Upper lobe of left lung (tissue), 6 donors: ENCODE measurements around the gene CDHR5. TPM values are rescaled to one million over a fixed set of nuclear protein-coding genes. Genes with fewer than 3 reads are reported as not detected.

Experiments
- ATAC-seq, 2 donors: fragments of 200-7000 bp; cut with Tn5 transposase; one replicate each; pipeline ENCODE4 v1.9.1; 2022; ENCODE audit warnings: mild to moderate bottlenecking in 2 of 2, moderate library complexity in 2 of 2; ENCODE audit not compliant: low FRiP score in 2 of 2
- DNase-seq, 2 donors: peaks; one replicate each; pipeline ENCODE4 v3.0.0-alpha.2; 2019 to 2020
- H3K27ac ChIP-seq, 4 donors: fragments of 200-600 bp; sonication (generic); one replicate each; pipeline ENCODE4 v1.5.1; 2016 to 2019
- H3K27me3 ChIP-seq, 4 donors: fragments of 200-600 bp; sonication (generic); one replicate each; pipeline ENCODE4 v1.5.1; 2017 to 2019
- H3K36me3 ChIP-seq, 4 donors: fragments of 200-600 bp; sonication (generic); one replicate each; pipeline ENCODE4 v1.5.1; 2016 to 2019
- H3K4me1 ChIP-seq, 4 donors: fragments of 200-600 bp; sonication (generic); one replicate each; pipeline ENCODE4 v1.5.1; 2018 to 2019
- H3K4me3 ChIP-seq, 4 donors: fragments of 200-600 bp; sonication (generic); one replicate each; pipeline ENCODE4 v1.5.1; 2017 to 2019; ENCODE audit warnings: mild to moderate bottlenecking in 2 of 4, moderate library complexity in 1 of 4
- H3K9me3 ChIP-seq, 4 donors: fragments of 200-600 bp; sonication (generic); one replicate each; pipeline ENCODE4 v1.5.1; 2018 to 2019
- EP300 ChIP-seq, 4 donors: sonication (generic); formaldehyde crosslinking; IDR thresholded peaks; one replicate each; pipeline ENCODE4 v1.5.1; 2017; ENCODE audit warnings: antibody characterized with exemption in 4 of 4, control low read depth in 2 of 4
- POLR2A ChIP-seq, 4 donors: fragments of 450-650 bp; IDR thresholded peaks; one replicate each; pipeline ENCODE4 v1.5.1; 2016 to 2017; ENCODE audit warnings: antibody characterized with exemption in 4 of 4, mild to moderate bottlenecking in 2 of 4
- POLR2AphosphoS5 ChIP-seq, 2 donors: sonication (generic); formaldehyde crosslinking; IDR thresholded peaks; one replicate each; pipeline ENCODE4 v1.5.1; 2017; ENCODE audit warnings: antibody characterized with exemption in 2 of 2
- WGBS, 2 donors: methylation state at CpG; one replicate each; pipeline ENCODE4 v1.1.5; 2017 to 2018; 5-methylcytosine and 5-hydroxymethylcytosine counted together
- total RNA-seq, 6 donors: library from RNA; depleted of rRNA in 4 of 6; stranded (reverse); fragments of >200 nt in 4 of 6; gene quantifications; one replicate each; pipeline versions ENCODE4 v1.1.0 to v1.2.1, GENCODE V29; 2016 to 2021
- TF ChIP-seq, protein P1 (sequence below), 6 experiments: fragments of 450-650 bp in 4 of 6; fragments of 200-600 bp in 2 of 6; sonication (generic) in 2 of 6; IDR thresholded peaks; one replicate each; pipeline ENCODE4 v1.5.1; 2016 to 2019; ENCODE audit warnings: antibody characterized with exemption in 6 of 6
- donor health status: DM: no; HTN: no; CAD: no; lungs with moderate emphysema.
- donor health status: DM: no; HTN: yes; CAD: no; lungs with severe emphysema.

CDHR5 gene
- total RNA-seq, 6 donors from 2014 or later = 0.40 TPM; not detected in 5

DNA sequence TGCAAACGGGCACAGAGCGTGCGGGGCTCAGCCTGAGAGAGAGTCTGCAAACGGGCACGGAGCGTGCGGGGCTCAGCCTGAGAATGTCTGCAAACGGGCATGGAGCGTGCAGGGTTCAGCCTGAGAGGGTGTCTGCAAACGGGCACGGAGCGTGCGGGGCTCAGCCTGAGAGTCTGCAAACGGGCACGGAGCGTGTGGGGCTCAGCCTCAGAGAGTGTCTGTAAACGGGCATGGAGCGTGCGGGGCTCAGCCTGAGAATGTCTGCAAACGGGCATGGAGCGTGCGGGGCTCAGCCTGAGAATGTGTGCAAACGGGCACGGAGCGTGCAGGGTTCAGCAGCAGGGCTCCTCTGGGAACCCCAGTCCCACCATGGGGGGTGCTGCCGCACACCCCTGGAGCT, 35.0 kb downstream of the CDHR5 start:
- no peak for ATAC-seq
- H3K36me3 ChIP-seq = peaks cover 17 to 86% (median 74%) of the 10 kb centered on the region in 4 donors

DNA sequence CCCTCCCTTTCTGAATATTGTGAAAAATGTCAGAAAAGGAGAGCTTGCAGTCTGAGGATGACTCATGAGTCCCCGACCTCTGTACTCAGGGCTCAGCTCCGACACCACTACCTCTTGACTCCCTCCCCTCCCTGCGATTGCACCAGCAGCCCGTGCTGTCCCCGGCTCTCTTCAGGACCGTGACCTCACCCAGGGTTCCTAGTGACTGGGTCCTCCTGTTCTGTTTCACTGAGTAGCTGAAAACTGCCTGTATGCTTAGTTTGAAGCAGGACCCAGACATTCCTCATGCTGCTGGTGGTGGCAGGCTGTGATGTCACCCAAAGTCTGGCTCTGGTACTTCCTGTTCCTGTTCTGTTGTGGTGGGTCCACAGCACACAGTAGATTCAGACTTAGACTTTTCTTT, 36.8 kb downstream of the CDHR5 start:
- 63 to 66% methylated on average over 6 of the region's 6 CpGs for WGBS, 2 donors
- H3K4me3 ChIP-seq = no peak overlapping the region
- H3K36me3 ChIP-seq = peaks cover 7 to 82% (median 70%) of the 10 kb centered on the region in 4 donors
- H3K4me1 ChIP-seq = peaks cover 0 to 11% (median 4%) of the 10 kb centered on the region in 4 donors
- no peaks in the 10 kb centered on the region for H3K9me3 ChIP-seq
- no peaks in the 10 kb centered on the region for H3K27me3 ChIP-seq
- H3K27ac ChIP-seq = peak overlapping the region; percentile 19 to 67 (median 60)
- DNase-seq (peak in 1 of 2 donors; percentile 72), ATAC-seq (peak; percentile 78 to 82)
- TF ChIP-seq POLR2A (IDR thresholded peaks at IDR 0.05) (no peak), POLR2AphosphoS5 (IDR thresholded peaks at IDR 0.05) (no peak), EP300 (IDR thresholded peaks at IDR 0.05) (no peak)
- TF ChIP-seq, protein P1, sequence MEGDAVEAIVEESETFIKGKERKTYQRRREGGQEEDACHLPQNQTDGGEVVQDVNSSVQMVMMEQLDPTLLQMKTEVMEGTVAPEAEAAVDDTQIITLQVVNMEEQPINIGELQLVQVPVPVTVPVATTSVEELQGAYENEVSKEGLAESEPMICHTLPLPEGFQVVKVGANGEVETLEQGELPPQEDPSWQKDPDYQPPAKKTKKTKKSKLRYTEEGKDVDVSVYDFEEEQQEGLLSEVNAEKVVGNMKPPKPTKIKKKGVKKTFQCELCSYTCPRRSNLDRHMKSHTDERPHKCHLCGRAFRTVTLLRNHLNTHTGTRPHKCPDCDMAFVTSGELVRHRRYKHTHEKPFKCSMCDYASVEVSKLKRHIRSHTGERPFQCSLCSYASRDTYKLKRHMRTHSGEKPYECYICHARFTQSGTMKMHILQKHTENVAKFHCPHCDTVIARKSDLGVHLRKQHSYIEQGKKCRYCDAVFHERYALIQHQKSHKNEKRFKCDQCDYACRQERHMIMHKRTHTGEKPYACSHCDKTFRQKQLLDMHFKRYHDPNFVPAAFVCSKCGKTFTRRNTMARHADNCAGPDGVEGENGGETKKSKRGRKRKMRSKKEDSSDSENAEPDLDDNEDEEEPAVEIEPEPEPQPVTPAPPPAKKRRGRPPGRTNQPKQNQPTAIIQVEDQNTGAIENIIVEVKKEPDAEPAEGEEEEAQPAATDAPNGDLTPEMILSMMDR (IDR thresholded peaks at IDR 0.05) = no peak

More for the DNA sequence above, 35.0 kb downstream of the CDHR5 start:
- TF ChIP-seq EP300 (IDR thresholded peaks at IDR 0.05) (no peak), POLR2A (IDR thresholded peaks at IDR 0.05) (no peak), POLR2AphosphoS5 (IDR thresholded peaks at IDR 0.05) (no peak)
- TF ChIP-seq, protein P1 (IDR thresholded peaks at IDR 0.05) = no peak
- DNase-seq = peak in 1 of 2 donors; percentile 83
- Histone ChIP-seq H3K4me3 (no peak overlapping the region), H3K27ac (no peak overlapping the region), H3K4me1 (peaks cover 0 to 11% (median 4%) of the 10 kb centered on the region in 4 donors), H3K9me3 (no peaks in the 10 kb centered on the region), H3K27me3 (no peaks in the 10 kb centered on the region)
- WGBS, 2 donors = 89 to 94% methylated on average over 24 to 26 of the region's 26 CpGs

DNA sequence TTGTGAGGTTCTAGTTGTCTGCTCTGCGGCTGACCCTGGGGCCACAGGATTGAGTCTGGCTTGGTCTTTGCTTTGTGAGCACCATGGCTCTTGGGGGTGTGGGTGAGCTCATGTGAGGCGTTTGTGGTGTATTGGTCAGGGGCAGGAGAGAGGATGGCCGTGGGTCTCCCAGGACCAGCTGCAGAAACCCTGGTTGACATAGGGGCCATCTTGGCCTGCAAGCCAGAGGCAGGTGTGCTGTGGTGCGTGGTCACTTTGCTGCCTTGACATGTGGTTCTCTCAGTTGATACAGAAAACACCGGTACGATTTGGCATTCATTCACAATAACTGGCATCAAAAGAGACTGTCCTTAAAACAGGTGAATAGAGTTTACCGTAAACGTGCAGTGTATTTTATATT, 37.2 kb downstream of the CDHR5 start:
- Histone ChIP-seq H3K27ac (peak overlapping the region; percentile 19 to 67 (median 60)), H3K27me3 (no peaks in the 10 kb centered on the region), H3K4me1 (peaks cover 0 to 11% (median 4%) of the 10 kb centered on the region in 4 donors), H3K4me3 (no peak overlapping the region), H3K36me3 (peaks cover 3 to 82% (median 70%) of the 10 kb centered on the region in 4 donors), H3K9me3 (no peaks in the 10 kb centered on the region)
- 90 to 91% methylated on average over 5 to 8 of the region's 8 CpGs for WGBS, 2 donors
- ATAC-seq = no peak
- TF ChIP-seq POLR2A (IDR thresholded peaks at IDR 0.05) (no peak), POLR2AphosphoS5 (IDR thresholded peaks at IDR 0.05) (no peak), EP300 (IDR thresholded peaks at IDR 0.05) (no peak)
- TF ChIP-seq, protein P1 (IDR thresholded peaks at IDR 0.05) = no peak
- DNase-seq = no peak

DNA sequence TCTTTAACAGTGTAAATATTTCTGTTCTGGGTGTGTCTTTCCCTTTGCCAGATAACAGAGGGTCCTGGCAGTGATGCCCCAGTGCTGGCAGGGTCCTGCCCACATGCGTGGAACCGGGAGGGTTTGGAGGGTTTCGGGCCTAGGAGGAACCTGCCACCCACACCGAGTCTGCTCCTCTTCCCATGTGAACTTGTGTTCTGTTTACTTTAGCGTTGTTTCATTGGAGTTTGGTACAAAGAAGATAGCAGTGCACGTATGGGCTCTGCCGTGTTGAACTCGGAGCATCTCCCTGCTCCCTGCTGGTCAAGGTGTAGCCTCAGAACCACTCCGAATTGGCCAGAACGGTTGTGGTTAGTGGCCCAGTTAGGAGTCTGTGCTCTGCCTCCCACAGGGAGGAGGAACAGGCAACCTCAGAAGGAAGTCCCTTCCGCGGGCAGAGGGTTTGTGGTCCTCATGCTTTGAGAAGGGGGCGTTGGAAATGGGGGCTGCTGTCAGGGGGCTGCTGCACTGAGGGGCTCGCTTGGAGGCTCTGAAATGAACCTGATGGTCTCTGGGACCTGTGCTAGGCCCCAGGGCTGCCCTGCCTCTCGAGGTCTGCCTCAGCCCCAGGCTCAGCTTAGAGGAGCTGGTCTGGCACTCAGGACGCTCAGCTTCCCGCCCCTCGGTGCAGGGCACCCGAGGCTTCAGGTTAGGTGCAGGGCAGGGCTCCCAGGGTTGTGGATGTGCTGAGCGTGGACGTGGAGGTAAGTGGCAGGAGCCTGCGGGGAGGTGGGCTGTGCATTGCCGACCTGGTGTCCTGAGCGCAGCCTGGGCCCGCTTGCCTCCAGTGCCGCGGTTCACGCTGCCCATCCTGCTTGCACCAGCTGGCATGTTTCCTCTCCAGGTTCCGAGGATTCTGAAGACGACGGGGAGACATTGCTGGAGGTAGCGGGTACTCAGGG, 38.1 kb downstream of the CDHR5 start:
- 83 to 91% methylated on average over 25 to 27 of the region's 32 CpGs for WGBS, 2 donors
- no peak overlapping the region for H3K4me3 ChIP-seq
- peak overlapping the region in 2 of 4 donors; percentile 53 to 67 for H3K27ac ChIP-seq
- H3K9me3 ChIP-seq = no peaks in the 10 kb centered on the region
- H3K27me3 ChIP-seq = no peaks in the 10 kb centered on the region
- TF ChIP-seq POLR2AphosphoS5 (IDR thresholded peaks at IDR 0.05) (no peak), EP300 (IDR thresholded peaks at IDR 0.05) (no peak), POLR2A (IDR thresholded peaks at IDR 0.05) (no peak)
- TF ChIP-seq, protein P1 (IDR thresholded peaks at IDR 0.05) = no peak
- H3K36me3 ChIP-seq = peaks cover 4 to 84% (median 69%) of the 10 kb centered on the region in 4 donors
- peaks cover 0 to 11% (median 4%) of the 10 kb centered on the region in 4 donors for H3K4me1 ChIP-seq
- ATAC-seq (no peak), DNase-seq (peak in 1 of 2 donors; percentile 77)
